ENCODE results near the gene SDK1.
"Not testable (repeated sequence)": the region's sequence is repeated elsewhere in the genome, so short reads cannot be mapped to it uniquely, and the experiment has no call there.

Gene SDK1

DNA sequence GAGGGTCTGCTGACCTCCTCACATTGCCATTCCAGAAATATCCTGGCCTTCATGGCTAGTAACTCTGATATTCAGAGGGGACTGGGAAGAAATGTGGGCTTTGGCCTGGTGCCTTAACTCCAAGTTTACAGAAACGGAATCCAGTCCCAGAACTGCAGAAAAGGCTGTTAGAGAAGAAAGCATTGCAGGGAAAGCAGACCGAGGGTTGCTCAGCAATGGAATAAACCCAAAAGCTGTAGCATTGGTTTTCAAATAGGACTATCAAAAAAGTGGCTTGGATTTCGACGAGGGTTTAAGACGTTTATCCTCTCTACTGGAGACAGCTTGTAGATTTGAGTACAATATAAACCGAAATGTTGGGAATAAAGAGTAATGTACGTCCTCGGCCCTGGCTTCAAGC lies 955.2 kb downstream of the SDK1 start:
- ChIA-PET POLR2A (no interaction called here), CTCF (no interaction called here)

GRCh38 chr7:4257146-4258111 lies 956.4 kb downstream of the SDK1 start:
- TF ChIP-seq CTBP1 (IDR thresholded peaks at IDR 0.05; ENCODE audit: borderline replicate concordance) = no peak
- TF ChIP-seq L3MBTL2 (conservative IDR thresholded peaks at IDR 0.05) = peak; percentile 33
- TF ChIP-seq ARNT (IDR thresholded peaks at IDR 0.05) = no peak
- TF ChIP-seq TARDBP (IDR thresholded peaks at IDR 0.05) = no peak
- TF ChIP-seq FOXA1 (IDR thresholded peaks at IDR 0.05) = no peak
- TF ChIP-seq, protein P1, sequence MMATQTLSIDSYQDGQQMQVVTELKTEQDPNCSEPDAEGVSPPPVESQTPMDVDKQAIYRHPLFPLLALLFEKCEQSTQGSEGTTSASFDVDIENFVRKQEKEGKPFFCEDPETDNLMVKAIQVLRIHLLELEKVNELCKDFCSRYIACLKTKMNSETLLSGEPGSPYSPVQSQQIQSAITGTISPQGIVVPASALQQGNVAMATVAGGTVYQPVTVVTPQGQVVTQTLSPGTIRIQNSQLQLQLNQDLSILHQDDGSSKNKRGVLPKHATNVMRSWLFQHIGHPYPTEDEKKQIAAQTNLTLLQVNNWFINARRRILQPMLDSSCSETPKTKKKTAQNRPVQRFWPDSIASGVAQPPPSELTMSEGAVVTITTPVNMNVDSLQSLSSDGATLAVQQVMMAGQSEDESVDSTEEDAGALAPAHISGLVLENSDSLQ (IDR thresholded peaks at IDR 0.05) = no peak
- no peak for TF ChIP-seq BHLHE40 (IDR thresholded peaks at IDR 0.05; ENCODE audit: borderline replicate concordance)
- no peak for TF ChIP-seq ZNF384 (IDR thresholded peaks at IDR 0.05)
- TF ChIP-seq NFRKB (IDR thresholded peaks at IDR 0.05) = no peak
- DNase-seq (ENCODE audit: extremely low spot score) = no peak
- POLR2A ChIA-PET = no interaction called here
- CTCF ChIA-PET = no interaction called here

More for the DNA sequence above, 955.2 kb downstream of the SDK1 start:
- TF ChIP-seq TARDBP (IDR thresholded peaks at IDR 0.05) (no peak), FOXK2 (IDR thresholded peaks at IDR 0.05) (no peak), SP1 (IDR thresholded peaks at IDR 0.05) (no peak), L3MBTL2 (conservative IDR thresholded peaks at IDR 0.05) (no peak), SUZ12 (IDR thresholded peaks at IDR 0.05) (no peak), ARNT (IDR thresholded peaks at IDR 0.05) (no peak), FOXA1 (IDR thresholded peaks at IDR 0.05) (no peak), LEF1 (IDR thresholded peaks at IDR 0.05; ENCODE audit: borderline replicate concordance) (no peak), HDGF (IDR thresholded peaks at IDR 0.05; ENCODE audit: borderline replicate concordance) (no peak), NFRKB (IDR thresholded peaks at IDR 0.05) (no peak), FOXM1 (IDR thresholded peaks at IDR 0.05; ENCODE audit: borderline replicate concordance) (no peak), CTBP1 (IDR thresholded peaks at IDR 0.05; ENCODE audit: borderline replicate concordance) (no peak), ELF4 (IDR thresholded peaks at IDR 0.05) (no peak), ZNF384 (IDR thresholded peaks at IDR 0.05) (no peak), BHLHE40 (IDR thresholded peaks at IDR 0.05; ENCODE audit: borderline replicate concordance) (no peak)
- TF ChIP-seq, protein P1 (IDR thresholded peaks at IDR 0.05) = no peak
- no peak for DNase-seq (ENCODE audit: extremely low spot score)

DNA sequence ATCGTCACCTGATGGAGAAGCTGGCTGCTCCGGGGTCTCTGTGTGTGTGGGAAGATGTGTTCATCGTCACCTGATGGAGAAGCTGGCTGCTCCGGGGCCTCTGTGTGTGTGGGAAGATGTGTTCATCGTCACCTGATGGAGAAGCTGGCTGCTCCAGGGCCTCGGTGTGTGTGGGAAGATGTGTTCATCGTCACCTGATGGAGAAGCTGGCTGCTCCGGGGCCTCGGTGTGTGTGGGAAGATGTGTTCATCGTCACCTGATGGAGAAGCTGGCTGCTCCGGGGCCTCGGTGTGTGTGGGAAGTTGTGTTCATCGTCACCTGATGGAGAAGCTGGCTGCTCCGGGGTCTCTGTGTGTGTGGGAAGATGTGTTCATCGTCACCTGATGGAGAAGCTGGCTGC lies 959.1 kb downstream of the SDK1 start:
- POLR2A ChIA-PET; CTCF ChIA-PET; DNase-seq (ENCODE audit: extremely low spot score): not testable (repeated sequence)

DNA sequence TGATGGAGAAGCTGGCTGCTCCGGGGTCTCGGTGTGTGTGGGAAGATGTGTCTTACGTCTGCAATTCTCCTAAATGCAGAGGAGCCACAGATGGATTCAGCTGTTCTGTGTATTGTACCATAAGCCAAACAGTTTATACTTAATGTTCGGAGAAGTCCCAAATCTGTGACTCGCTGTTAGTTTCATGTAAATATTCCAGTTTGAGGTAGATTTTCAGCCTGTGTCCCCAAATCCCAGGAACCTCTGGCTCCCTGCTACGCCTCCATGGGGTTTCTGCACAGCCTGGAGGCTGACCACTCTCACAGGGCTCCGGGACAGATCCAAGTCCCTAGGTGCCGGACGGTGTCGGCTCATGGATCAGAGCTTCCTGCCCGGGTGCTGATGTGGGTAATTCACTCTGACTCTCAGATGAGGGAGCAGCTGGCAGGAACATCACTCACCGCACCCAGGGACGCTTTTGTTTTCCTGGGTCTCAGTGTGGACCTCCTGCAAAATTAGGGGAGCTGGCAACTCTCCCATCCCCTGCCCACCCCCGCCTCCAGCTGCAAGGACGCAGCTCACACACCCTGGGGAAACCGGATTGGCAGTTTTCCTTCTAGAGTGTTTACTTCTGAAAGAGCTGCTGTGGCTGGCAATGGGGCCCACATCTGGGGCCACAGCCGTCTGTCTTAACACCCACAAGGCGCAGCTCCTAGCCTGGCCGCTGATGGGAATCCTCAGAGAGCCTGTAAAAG lies 960.0 kb downstream of the SDK1 start:
- TF ChIP-seq NFRKB (IDR thresholded peaks at IDR 0.05) (no peak), FOXM1 (IDR thresholded peaks at IDR 0.05; ENCODE audit: borderline replicate concordance) (no peak), SP1 (IDR thresholded peaks at IDR 0.05) (no peak), L3MBTL2 (conservative IDR thresholded peaks at IDR 0.05) (no peak), FOXA1 (IDR thresholded peaks at IDR 0.05) (no peak), ELF4 (IDR thresholded peaks at IDR 0.05) (no peak)
- ChIA-PET CTCF (interaction anchor here (0.5 kb wide), 1 partner anchor 35 kb away, joined by 3 read pairs; no protein-coding TSS in a partner anchor), POLR2A (no interaction called here)
- DNase-seq (ENCODE audit: extremely low spot score) = no peak

- DNase-seq (ENCODE audit: extremely low spot score) = no peak
- POLR2A ChIA-PET = no interaction called here
- CTCF ChIA-PET = no interaction called here
- no peak for TF ChIP-seq CTBP1 (IDR thresholded peaks at IDR 0.05; ENCODE audit: borderline replicate concordance)
- no peak for TF ChIP-seq ELF4 (IDR thresholded peaks at IDR 0.05)
- no peak for TF ChIP-seq SP1 (IDR thresholded peaks at IDR 0.05)
- no peak for TF ChIP-seq LEF1 (IDR thresholded peaks at IDR 0.05; ENCODE audit: borderline replicate concordance)
- TF ChIP-seq NFRKB (IDR thresholded peaks at IDR 0.05) = no peak
- no peak for TF ChIP-seq FOXA1 (IDR thresholded peaks at IDR 0.05)
Measured at GRCh38 chr7:4261601-4261960, 960.5 kb downstream of the SDK1 start.

DNA sequence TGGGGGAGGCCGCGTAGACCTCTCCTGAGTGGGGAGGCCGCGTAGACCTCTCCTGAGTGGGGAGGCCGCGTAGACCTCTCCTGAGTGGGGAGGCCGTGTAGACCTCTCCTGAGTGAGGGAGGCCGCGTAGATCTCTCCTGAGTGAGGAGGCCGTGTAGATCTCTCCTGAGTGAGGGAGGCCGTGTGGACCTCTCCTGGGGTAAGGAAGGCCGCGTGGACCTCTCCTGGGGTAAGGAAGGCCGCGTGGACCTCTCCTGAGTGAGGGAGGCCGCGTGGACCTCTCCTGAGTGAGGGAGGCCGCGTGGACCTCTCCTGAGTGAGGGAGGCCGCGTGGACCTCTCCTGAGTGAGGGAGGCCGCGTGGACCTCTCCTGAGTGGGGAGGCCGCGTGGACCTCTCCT lies 963.2 kb downstream of the SDK1 start:
- DNase-seq (ENCODE audit: extremely low spot score); POLR2A ChIA-PET; CTCF ChIA-PET: not testable (repeated sequence)

DNA sequence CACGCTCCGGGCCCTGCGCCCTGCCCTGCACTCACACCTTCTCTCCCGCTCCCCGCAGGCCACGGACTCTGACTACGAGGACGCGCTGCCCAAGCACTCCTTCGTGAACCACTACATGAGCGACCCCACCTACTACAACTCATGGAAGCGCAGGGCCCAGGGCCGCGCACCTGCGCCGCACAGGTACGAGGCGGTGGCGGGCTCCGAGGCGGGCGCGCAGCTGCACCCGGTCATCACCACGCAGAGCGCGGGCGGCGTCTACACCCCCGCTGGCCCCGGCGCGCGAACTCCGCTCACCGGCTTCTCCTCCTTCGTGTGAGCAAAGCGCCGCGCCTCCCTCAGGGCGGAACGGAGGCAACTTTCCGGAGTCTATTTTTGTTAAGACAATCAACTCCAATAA lies 964.0 kb downstream of the SDK1 start:
- ChIA-PET CTCF (no interaction called here), POLR2A (no interaction called here)

More for the DNA sequence above, 964.0 kb downstream of the SDK1 start:
- TF ChIP-seq L3MBTL2 (conservative IDR thresholded peaks at IDR 0.05) = no peak
- TF ChIP-seq, protein P1 (IDR thresholded peaks at IDR 0.05) = no peak
- no peak for TF ChIP-seq FOXK2 (IDR thresholded peaks at IDR 0.05)
- no peak for TF ChIP-seq SP1 (IDR thresholded peaks at IDR 0.05)
- no peak for TF ChIP-seq SUZ12 (IDR thresholded peaks at IDR 0.05)
- TF ChIP-seq ARNT (IDR thresholded peaks at IDR 0.05) = no peak
- TF ChIP-seq FOXM1 (IDR thresholded peaks at IDR 0.05; ENCODE audit: borderline replicate concordance) = no peak
- TF ChIP-seq FOXA1 (IDR thresholded peaks at IDR 0.05) = no peak
- no peak for TF ChIP-seq NFRKB (IDR thresholded peaks at IDR 0.05)
- TF ChIP-seq BHLHE40 (IDR thresholded peaks at IDR 0.05; ENCODE audit: borderline replicate concordance) = no peak
- TF ChIP-seq CTBP1 (IDR thresholded peaks at IDR 0.05; ENCODE audit: borderline replicate concordance) = no peak
- TF ChIP-seq TARDBP (IDR thresholded peaks at IDR 0.05) = no peak
- no peak for TF ChIP-seq ZNF384 (IDR thresholded peaks at IDR 0.05)
- TF ChIP-seq ELF4 (IDR thresholded peaks at IDR 0.05) = no peak
- TF ChIP-seq LEF1 (IDR thresholded peaks at IDR 0.05; ENCODE audit: borderline replicate concordance) = no peak
- TF ChIP-seq HDGF (IDR thresholded peaks at IDR 0.05; ENCODE audit: borderline replicate concordance) = no peak
- DNase-seq (ENCODE audit: extremely low spot score) = no peak
